PC-9 (cell line): ENCODE results near the gene HOXB9.

Source experiments
- CTCF ChIP-seq: fragments of 200-600 bp; sonication (generic); conservative IDR thresholded peaks from 2 replicates; pipeline ENCODE4 v1.6.1; 2017; ENCODE audit warnings: mixed run types, antibody characterized with exemption, mild to moderate bottlenecking, moderate library complexity
- EZH2 ChIP-seq: fragments of 200-600 bp; sonication (generic); IDR thresholded peaks from 2 replicates; pipeline ENCODE4 v1.8.0; 2017; ENCODE audit warnings: antibody characterized with exemption, low read depth

- TF ChIP-seq CTCF, result no peak
- TF ChIP-seq EZH2, result no peak
Observed at GRCh38 chr17:48575066-48575582, 51.0 kb downstream of the HOXB9 start.
